Measurements from ENCODE around the gene COL9A2. TPM values are rescaled to one million over a fixed set of nuclear protein-coding genes. Genes with fewer than 3 reads are reported as not detected.

The COL9A2 gene
- total RNA-seq, 1 donor from 2014 or later, result 3.8 TPM

DNA sequence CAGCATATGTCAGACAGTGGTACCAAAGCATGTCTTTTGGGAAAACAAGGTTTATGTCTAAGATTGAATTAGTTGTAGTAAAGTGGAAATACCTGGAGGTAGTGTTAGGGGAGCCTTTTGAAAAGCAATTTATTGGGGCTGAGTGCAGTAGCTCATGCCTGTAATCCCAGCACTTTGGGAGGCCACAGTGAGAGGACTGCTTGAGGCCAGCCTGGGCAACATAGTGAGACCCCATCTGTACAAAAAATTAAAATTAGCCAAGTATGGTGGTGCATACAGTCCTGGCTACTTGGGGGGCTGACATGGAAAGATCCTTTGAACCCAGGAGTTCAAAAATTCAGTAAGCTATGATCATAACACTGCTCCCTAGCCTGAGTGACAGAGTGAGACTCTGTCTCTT, 51.8 kb downstream of the COL9A2 start:
- Histone ChIP-seq H3K9me3 (no peaks in the 10 kb centered on the region), H3K4me3 (no peak overlapping the region), H3K36me3 (peaks cover 80% of the 10 kb centered on the region), H3K27ac (no peak overlapping the region), H3K27me3 (no peaks in the 10 kb centered on the region), H3K4me1 (peaks cover 5% of the 10 kb centered on the region)
- intact Hi-C loops (cut with DNase I), result no loop called here
- DNase-seq, result no peak
- TF ChIP-seq, protein P1, sequence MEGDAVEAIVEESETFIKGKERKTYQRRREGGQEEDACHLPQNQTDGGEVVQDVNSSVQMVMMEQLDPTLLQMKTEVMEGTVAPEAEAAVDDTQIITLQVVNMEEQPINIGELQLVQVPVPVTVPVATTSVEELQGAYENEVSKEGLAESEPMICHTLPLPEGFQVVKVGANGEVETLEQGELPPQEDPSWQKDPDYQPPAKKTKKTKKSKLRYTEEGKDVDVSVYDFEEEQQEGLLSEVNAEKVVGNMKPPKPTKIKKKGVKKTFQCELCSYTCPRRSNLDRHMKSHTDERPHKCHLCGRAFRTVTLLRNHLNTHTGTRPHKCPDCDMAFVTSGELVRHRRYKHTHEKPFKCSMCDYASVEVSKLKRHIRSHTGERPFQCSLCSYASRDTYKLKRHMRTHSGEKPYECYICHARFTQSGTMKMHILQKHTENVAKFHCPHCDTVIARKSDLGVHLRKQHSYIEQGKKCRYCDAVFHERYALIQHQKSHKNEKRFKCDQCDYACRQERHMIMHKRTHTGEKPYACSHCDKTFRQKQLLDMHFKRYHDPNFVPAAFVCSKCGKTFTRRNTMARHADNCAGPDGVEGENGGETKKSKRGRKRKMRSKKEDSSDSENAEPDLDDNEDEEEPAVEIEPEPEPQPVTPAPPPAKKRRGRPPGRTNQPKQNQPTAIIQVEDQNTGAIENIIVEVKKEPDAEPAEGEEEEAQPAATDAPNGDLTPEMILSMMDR (IDR thresholded peaks at IDR 0.05), result no peak
- no peak for ATAC-seq

DNA sequence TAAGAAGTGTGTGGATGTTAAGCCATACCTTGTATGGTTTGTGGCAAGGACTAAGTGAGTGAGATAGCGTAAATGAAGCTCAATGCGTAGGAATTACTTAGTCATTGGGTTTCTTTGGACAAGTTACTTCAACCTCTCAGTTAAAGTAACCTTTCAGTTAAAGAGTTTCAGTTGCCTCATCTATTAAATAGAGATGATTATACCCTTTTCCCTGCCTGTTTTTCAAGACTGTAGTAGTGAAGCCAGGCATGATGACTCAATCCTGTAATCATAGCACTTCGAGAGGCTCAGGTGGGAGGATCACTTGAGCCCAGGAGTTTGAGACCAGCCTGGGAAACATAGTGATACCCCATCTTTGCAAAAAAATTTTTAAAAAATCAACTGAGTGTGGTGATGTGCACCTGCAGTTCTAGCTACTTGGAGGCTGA, 52.7 kb downstream of the COL9A2 start:
- Histone ChIP-seq H3K27me3 (no peaks in the 10 kb centered on the region), H3K4me1 (peaks cover 8% of the 10 kb centered on the region), H3K9me3 (no peaks in the 10 kb centered on the region), H3K4me3 (no peak overlapping the region), H3K36me3 (peaks cover 73% of the 10 kb centered on the region), H3K27ac (no peak overlapping the region)
- intact Hi-C loops (cut with DNase I), result no loop called here
- TF ChIP-seq, protein P1 (IDR thresholded peaks at IDR 0.05), result no peak
- ATAC-seq, result no peak
- DNase-seq, result no peak

DNA sequence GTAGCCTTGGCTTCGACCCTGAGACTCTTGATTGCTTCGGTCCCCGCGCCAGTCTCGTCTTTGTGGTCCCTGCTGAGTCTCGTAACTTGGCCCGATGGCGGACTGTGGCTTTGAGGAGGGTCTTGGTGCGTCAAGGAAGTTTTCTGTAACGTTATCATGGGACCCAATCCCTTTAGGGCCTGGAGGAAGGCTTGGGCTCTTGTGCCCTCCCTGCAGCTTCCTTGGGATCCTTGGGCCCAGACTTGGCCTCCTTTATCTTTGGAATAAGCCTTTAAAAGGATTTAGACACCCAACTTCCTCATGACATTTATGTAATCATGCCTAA, 58.7 kb downstream of the COL9A2 start:
- TF ChIP-seq, protein P1 (IDR thresholded peaks at IDR 0.05), result no peak
- H3K4me1 ChIP-seq, result peaks cover 21% of the 10 kb centered on the region
- DNase-seq (no peak), ATAC-seq (no peak)
- intact Hi-C loops (cut with DNase I), result no loop called here
- no peaks in the 10 kb centered on the region for H3K9me3 ChIP-seq
- H3K27ac ChIP-seq, result peak overlapping the region; percentile 94
- H3K27me3 ChIP-seq, result no peaks in the 10 kb centered on the region
- peaks cover 33% of the 10 kb centered on the region for H3K36me3 ChIP-seq
- H3K4me3 ChIP-seq, result peak overlapping the region; percentile 99

DNA sequence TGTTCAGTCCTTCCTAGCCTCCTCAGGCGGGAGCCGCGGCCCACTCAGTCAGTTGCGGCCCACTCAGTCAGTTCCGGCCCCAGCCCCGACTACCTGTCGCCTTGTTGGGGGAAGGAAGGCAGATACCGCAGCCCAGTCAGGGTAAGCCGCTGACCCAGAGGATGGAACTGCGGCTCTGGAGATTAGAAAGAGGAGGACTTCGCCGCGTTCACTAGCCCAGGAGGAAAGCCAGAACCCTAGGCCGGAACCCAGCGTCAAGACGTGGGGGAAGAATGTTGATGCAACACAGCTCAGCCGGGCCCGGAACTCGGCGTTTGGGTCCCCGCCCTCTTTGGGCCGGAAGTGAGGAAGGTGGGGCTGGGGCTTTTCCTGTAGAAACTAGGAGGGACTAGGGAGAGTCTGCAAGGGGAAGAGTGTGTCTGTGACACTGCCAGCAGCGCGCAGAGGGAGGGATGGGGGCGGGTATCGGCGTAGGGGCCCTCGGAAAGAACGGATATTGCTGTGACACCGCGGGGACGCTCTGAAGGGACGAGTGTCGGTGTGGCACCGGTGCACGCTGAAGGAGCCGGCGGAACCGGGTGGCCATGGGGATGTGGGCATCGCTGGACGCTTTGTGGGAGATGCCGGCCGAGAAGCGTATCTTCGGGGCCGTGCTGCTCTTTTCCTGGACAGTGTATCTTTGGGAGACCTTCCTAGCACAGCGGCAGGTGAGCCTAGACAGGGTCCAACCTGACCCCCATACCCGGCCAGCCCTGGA, 59.2 kb downstream of the COL9A2 start, which contains the start of gene ZMPSTE24:
Gene ZMPSTE24 (plus strand): TSS at position 549 of the 757 bp plus-strand sequence. CDS start 36 bp downstream, at position 585.
- Histone ChIP-seq H3K9me3 (no peaks in the 10 kb centered on the region), H3K27me3 (no peaks in the 10 kb centered on the region), H3K27ac (peak within 1 kb of the TSS; percentile 94), H3K36me3 (peaks cover 28% of the 10 kb centered on the region), H3K4me3 (peak within 1 kb of the TSS; percentile 99), H3K4me1 (peaks cover 21% of the 10 kb centered on the region)
- ATAC-seq (peak; percentile 99), DNase-seq (peak; percentile 97)
- TF ChIP-seq, protein P1 (IDR thresholded peaks at IDR 0.05), result no peak
- intact Hi-C loops (cut with DNase I), result no loop called here

DNA sequence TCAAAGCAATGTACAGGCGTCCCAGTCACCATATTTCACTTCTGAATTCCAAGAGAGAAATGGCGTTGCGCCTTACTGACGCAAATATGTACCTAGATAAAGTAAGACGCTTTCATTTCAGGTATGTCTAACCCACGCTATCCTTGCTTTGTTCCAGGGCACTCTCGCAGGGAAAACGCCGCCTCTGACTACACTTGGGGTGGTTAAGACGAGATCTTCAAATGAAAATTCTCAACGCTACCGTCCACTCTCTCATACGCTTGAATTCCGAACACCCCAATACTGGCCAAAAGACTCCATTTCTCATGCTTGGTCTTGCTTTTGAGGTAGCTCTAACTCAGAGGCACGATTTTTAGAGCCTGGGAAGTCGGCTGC, 59.8 kb downstream of the COL9A2 start:
- no peaks in the 10 kb centered on the region for H3K9me3 ChIP-seq
- intact Hi-C loops (cut with DNase I), result no loop called here
- H3K27me3 ChIP-seq, result no peaks in the 10 kb centered on the region
- no peak for DNase-seq
- H3K27ac ChIP-seq, result peak overlapping the region; percentile 94
- peaks cover 22% of the 10 kb centered on the region for H3K36me3 ChIP-seq
- TF ChIP-seq, protein P1 (IDR thresholded peaks at IDR 0.05), result no peak
- peak overlapping the region; percentile 99 for H3K4me3 ChIP-seq
- no peak for ATAC-seq
- H3K4me1 ChIP-seq, result peaks cover 21% of the 10 kb centered on the region

Measured in upper lobe of right lung (tissue), 1 donor.